ENCODE data around the gene SCNN1B. TPM values are rescaled to one million over a fixed set of nuclear protein-coding genes. Genes with fewer than 3 reads are reported as not detected.
A peak's percentile ranks its signal among the peaks of the same experiment; 100 is the strongest.

The SCNN1B gene
- total RNA-seq, 2 donors from 2014 or later, result 0.16 to 0.26 TPM

- no peak overlapping the region for H3K4me3 ChIP-seq
- H3K27ac ChIP-seq, result no peak overlapping the region
- H3K9me3 ChIP-seq, result no peaks in the 10 kb centered on the region
- no peaks in the 10 kb centered on the region for H3K4me1 ChIP-seq
- H3K27me3 ChIP-seq, result no peaks in the 10 kb centered on the region
- no peak for TF ChIP-seq CTCF (IDR thresholded peaks at IDR 0.05)
- no peak for DNase-seq (ENCODE audit: low spot score)
- H3K36me3 ChIP-seq, result peaks cover 58% of the 10 kb centered on the region
These were observed 107.4 kb downstream of the SCNN1B start for GRCh38 chr16:23409522-23409921.

- H3K4me3 ChIP-seq, result no peak overlapping the region
- H3K27ac ChIP-seq, result no peak overlapping the region
- H3K27me3 ChIP-seq, result no peaks in the 10 kb centered on the region
- no peak for DNase-seq (ENCODE audit: low spot score)
- no peaks in the 10 kb centered on the region for H3K9me3 ChIP-seq
- H3K4me1 ChIP-seq, result no peaks in the 10 kb centered on the region
- H3K36me3 ChIP-seq, result peaks cover 58% of the 10 kb centered on the region
- TF ChIP-seq CTCF (IDR thresholded peaks at IDR 0.05), result no peak
These were observed 108.1 kb downstream of the SCNN1B start for GRCh38 chr16:23410176-23410575.

- Histone ChIP-seq H3K4me1 (no peaks in the 10 kb centered on the region), H3K9me3 (no peaks in the 10 kb centered on the region), H3K36me3 (peaks cover 75% of the 10 kb centered on the region), H3K4me3 (no peak overlapping the region), H3K27me3 (no peaks in the 10 kb centered on the region), H3K27ac (no peak overlapping the region)
- no peak for TF ChIP-seq CTCF (IDR thresholded peaks at IDR 0.05)
- no peak for DNase-seq (ENCODE audit: low spot score)
These were observed 112.6 kb downstream of the SCNN1B start for GRCh38 chr16:23414731-23415130.

GRCh38 chr16:23416816-23417215 lies 114.7 kb downstream of the SCNN1B start:
- Histone ChIP-seq H3K27ac (no peak overlapping the region), H3K36me3 (peaks cover 64% of the 10 kb centered on the region), H3K4me1 (no peaks in the 10 kb centered on the region), H3K4me3 (no peak overlapping the region), H3K9me3 (no peaks in the 10 kb centered on the region), H3K27me3 (no peaks in the 10 kb centered on the region)
- TF ChIP-seq CTCF (IDR thresholded peaks at IDR 0.05), result no peak
- no peak for DNase-seq (ENCODE audit: low spot score)

GRCh38 chr16:23420011-23420410 lies 117.9 kb downstream of the SCNN1B start:
- H3K4me3 ChIP-seq, result no peak overlapping the region
- peaks cover 0 to 18% of the 10 kb centered on the region in 2 donors for H3K4me1 ChIP-seq
- peaks cover 32% of the 10 kb centered on the region for H3K36me3 ChIP-seq
- TF ChIP-seq CTCF (IDR thresholded peaks at IDR 0.05), result no peak
- DNase-seq (ENCODE audit: low spot score), result no peak
- no peaks in the 10 kb centered on the region for H3K9me3 ChIP-seq
- no peak overlapping the region for H3K27ac ChIP-seq
- H3K27me3 ChIP-seq, result no peaks in the 10 kb centered on the region

GRCh38 chr16:23423496-23424049 lies 121.5 kb downstream of the SCNN1B start:
- no peaks in the 10 kb centered on the region for H3K27me3 ChIP-seq
- no peak overlapping the region for H3K4me3 ChIP-seq
- H3K27ac ChIP-seq, result peak overlapping the region; percentile 76 to 83
- H3K9me3 ChIP-seq, result no peaks in the 10 kb centered on the region
- no peak for TF ChIP-seq CTCF (IDR thresholded peaks at IDR 0.05)
- DNase-seq (ENCODE audit: low spot score), result peak; percentile 87
- peaks cover 0 to 18% of the 10 kb centered on the region in 2 donors for H3K4me1 ChIP-seq
- peaks cover 4% of the 10 kb centered on the region for H3K36me3 ChIP-seq

Data from right atrium auricular region (tissue), 2 donors.